Gastroesophageal sphincter (tissue), 4 donors: ENCODE results near the gene BID. TPM values are rescaled to one million over a fixed set of nuclear protein-coding genes. Genes with fewer than 3 reads are reported as not detected.

Experiments
- ATAC-seq: fragments of 150-250 bp; one replicate; pipeline ENCODE4 v1.9.1; 2016; ENCODE audit warnings: mild to moderate bottlenecking, moderate library complexity
- H3K27ac ChIP-seq, 4 donors: fragments of 200-600 bp; sonication (generic) in 3 of 4; 1 replicate in 3 of 4; 2 replicates in 1 of 4; pipeline ENCODE4 v1.5.1; 2016 to 2019
- H3K27me3 ChIP-seq: fragments of 200-600 bp; sonication (generic); one replicate; pipeline ENCODE4 v1.5.1; 2019
- H3K36me3 ChIP-seq, 2 donors: fragments of 200-600 bp; sonication (generic); one replicate each; pipeline ENCODE4 v1.5.1; 2019; ENCODE audit warnings: control low read depth in 1 of 2
- H3K4me1 ChIP-seq, 3 donors: fragments of 200-600 bp; sonication (generic); 1 replicate in 2 of 3; 2 replicates in 1 of 3; pipeline ENCODE4 v1.5.1; 2016 to 2019; ENCODE audit warnings: control low read depth in 2 of 3
- H3K4me3 ChIP-seq, 2 donors: fragments of 200-600 bp; sonication (generic); one replicate each; pipeline ENCODE4 v1.5.1; 2019; ENCODE audit warnings: mild to moderate bottlenecking in 1 of 2, moderate library complexity in 1 of 2
- H3K9me3 ChIP-seq, 3 donors: fragments of 200-600 bp; sonication (generic); one replicate each; pipeline ENCODE4 v1.5.1; 2017 to 2019; ENCODE audit warnings: control low read depth in 2 of 3
- CTCF ChIP-seq, 4 experiments: fragments of 200-600 bp in 2 of 4; fragments of 450-650 bp in 2 of 4; sonication (generic) in 1 of 4; IDR thresholded peaks; one replicate each; pipeline ENCODE4 v1.5.1; 2017 to 2019; ENCODE audit warnings: antibody characterized with exemption in 4 of 4, mild to moderate bottlenecking in 2 of 4, moderate library complexity in 2 of 4
- EP300 ChIP-seq: sonication (generic); formaldehyde crosslinking; IDR thresholded peaks from one replicate; pipeline ENCODE4 v1.6.1; 2017; ENCODE audit warnings: antibody characterized with exemption, mild to moderate bottlenecking
- POLR2A ChIP-seq, 2 donors: fragments of 450-650 bp; IDR thresholded peaks; one replicate each; pipeline ENCODE4 v1.6.1; 2017; ENCODE audit warnings: antibody characterized with exemption in 2 of 2, mild to moderate bottlenecking in 2 of 2, moderate library complexity in 1 of 2
- POLR2AphosphoS5 ChIP-seq: sonication (generic); formaldehyde crosslinking; IDR thresholded peaks from one replicate; pipeline ENCODE4 v1.6.1; 2017; ENCODE audit warnings: antibody characterized with exemption
- WGBS, 2 donors: methylation state at CpG; one replicate each; pipeline ENCODE4 v1.1.5; 2018; ENCODE audit warnings: low coverage in 1 of 2; 5-methylcytosine and 5-hydroxymethylcytosine counted together
- total RNA-seq, 4 donors: library from RNA; depleted of rRNA; stranded (reverse); fragments of >200 nt; gene quantifications; one replicate each; pipeline ENCODE4 v1.1.0, GENCODE V29; 2016

The BID gene
- total RNA-seq, 4 donors from 2014 or later: 5.9 to 34.5 (median 21.4) TPM

DNA sequence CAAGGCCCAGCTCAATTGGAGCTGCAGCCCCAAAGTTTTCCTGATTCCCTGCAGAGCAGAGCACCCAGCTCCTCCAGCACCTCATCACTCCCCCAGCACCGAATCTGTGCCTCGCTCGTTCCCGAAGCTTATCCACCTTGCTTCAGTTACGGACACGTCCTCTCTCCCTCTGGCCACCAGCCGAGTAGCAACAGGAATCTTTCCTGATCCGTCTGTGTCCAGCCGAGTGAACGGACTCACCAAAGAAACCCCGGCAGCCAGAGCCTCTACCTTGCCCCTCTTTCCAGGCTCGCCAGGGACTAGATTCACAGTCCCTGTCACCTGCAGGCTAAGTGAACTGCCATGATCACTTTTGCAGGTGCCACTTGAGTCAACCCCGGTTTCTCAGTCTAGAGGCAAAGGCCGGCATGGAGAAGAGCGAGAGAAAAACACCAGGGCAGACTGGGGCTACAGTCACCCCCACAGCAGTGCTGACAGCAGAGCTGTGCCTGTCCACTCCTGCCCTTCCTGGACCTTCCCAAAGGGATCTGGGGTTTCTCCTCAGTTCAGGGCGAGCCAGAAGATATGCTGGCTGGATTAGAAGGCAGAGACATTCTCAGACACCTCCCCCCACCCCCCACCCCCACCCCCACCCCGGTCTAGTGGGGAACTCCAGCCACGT is 32.3 kb downstream of the BID start:
- TF ChIP-seq POLR2A (IDR thresholded peaks at IDR 0.05): no peak
- TF ChIP-seq CTCF (IDR thresholded peaks at IDR 0.05): no peak
- no peak for TF ChIP-seq POLR2AphosphoS5
- no peak for ATAC-seq
- 71 to 87% methylated on average over 3 to 11 of the region's 18 CpGs for WGBS, 2 donors

DNA sequence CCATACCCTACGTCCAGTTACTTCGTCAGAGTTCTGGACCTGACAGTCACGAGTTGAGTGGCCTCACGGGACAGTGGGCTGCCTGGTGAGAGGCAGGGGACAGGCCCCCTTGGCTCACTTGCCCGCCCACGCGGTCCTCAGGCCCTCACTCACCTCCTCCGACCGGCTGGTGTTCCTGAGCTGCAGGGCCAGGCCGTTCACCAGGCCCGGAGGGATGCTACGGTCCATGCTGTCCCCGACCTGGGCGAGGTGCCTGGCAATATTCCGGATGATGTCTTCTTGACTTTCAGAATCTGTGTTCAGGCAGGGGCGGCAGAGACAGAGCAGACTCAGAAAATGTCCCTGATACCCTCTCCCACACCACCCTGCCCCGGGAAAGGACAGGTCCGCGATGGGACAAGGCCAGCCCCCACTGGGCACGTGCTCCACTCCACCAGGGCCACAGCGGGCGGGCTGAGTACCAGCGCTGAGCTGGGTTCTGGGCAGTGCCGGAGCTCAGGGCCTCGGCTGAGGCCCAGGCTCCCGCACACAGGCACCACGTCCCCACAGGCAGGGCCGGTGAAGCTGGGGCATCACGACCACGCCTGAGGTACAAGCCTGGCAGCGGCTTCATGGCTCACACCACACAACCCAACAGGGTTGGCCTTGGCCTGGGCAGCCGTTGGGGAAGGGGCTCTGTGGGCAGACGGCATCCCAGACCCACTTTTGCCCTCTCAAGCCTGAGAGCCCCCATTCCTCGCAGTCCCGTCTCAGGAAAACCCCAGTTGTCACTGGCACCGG is 34.9 kb downstream of the BID start:
- Histone ChIP-seq H3K4me1 (peaks cover 0 to 9% (median 3%) of the 10 kb centered on the region in 3 donors), H3K4me3 (no peak overlapping the region), H3K27me3 (no peaks in the 10 kb centered on the region), H3K9me3 (no peaks in the 10 kb centered on the region), H3K36me3 (peaks cover 0 to 26% of the 10 kb centered on the region in 2 donors), H3K27ac (no peak overlapping the region)
- WGBS, 2 donors: 82 to 92% methylated on average over 2 to 3 of the region's 36 CpGs
- no peak for ATAC-seq
- TF ChIP-seq POLR2A (IDR thresholded peaks at IDR 0.05): no peak
- no peak for TF ChIP-seq EP300
- TF ChIP-seq POLR2AphosphoS5: no peak
- TF ChIP-seq CTCF (IDR thresholded peaks at IDR 0.05): no peak

More for the DNA sequence above, 32.3 kb downstream of the BID start:
- Histone ChIP-seq H3K9me3 (no peaks in the 10 kb centered on the region), H3K4me1 (peaks cover 0 to 9% (median 3%) of the 10 kb centered on the region in 3 donors), H3K36me3 (peaks cover 0 to 10% of the 10 kb centered on the region in 2 donors), H3K27ac (no peak overlapping the region), H3K4me3 (no peak overlapping the region), H3K27me3 (no peaks in the 10 kb centered on the region)

DNA sequence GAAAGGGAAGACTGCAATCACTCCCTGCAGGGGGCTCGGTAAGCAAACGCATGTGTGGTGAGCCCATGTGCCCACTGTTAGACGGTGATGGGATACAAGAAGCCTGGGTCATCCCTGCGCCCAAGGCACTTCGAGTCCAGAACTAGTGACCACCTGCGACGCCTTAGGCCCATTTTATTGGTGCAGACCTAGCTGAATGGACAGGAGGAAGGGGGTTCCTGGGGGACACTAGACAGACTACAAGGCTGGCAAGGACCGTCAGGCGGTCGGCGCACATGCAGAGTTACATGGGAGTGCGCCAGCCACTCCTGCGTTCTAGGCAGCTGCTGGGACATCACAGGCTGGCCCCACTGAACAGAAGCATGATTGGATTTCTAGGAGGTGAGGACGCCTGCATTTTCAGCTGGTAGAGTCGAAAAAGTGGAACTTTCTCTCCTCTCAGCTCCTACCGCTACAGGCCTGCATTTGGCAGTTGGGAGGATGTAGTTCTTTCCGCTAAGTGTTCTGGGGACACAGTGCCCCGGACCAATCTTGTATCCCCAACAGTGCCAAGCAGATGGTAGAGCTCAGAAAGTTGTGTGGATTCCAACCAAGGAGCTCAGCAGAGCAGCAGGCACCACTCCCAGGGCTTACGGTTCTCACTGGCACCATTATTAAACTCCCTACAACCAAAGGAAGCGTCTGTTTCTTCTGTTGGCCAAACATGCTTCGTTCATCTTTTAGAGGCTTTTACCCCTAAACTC is 35.7 kb downstream of the BID start:
- H3K36me3 ChIP-seq: peaks cover 0 to 34% of the 10 kb centered on the region in 2 donors
- H3K9me3 ChIP-seq: no peaks in the 10 kb centered on the region
- no peak overlapping the region for H3K27ac ChIP-seq
- no peaks in the 10 kb centered on the region for H3K27me3 ChIP-seq
- peaks cover 0 to 9% (median 3%) of the 10 kb centered on the region in 3 donors for H3K4me1 ChIP-seq
- 78 to 92% methylated on average over 7 to 8 of the region's 21 CpGs for WGBS, 2 donors
- H3K4me3 ChIP-seq: no peak overlapping the region
- no peak for TF ChIP-seq CTCF (IDR thresholded peaks at IDR 0.05)
- no peak for TF ChIP-seq EP300
- no peak for TF ChIP-seq POLR2AphosphoS5
- no peak for TF ChIP-seq POLR2A (IDR thresholded peaks at IDR 0.05)
- ATAC-seq: no peak

GRCh38 chr22:17734187-17734586 is 40.1 kb downstream of the BID start:
- Histone ChIP-seq H3K36me3 (peaks cover 0 to 76% of the 10 kb centered on the region in 2 donors), H3K9me3 (no peaks in the 10 kb centered on the region), H3K4me1 (no peaks in the 10 kb centered on the region), H3K4me3 (no peak overlapping the region), H3K27me3 (no peaks in the 10 kb centered on the region), H3K27ac (no peak overlapping the region)
- no peak for ATAC-seq
- WGBS, 2 donors: 89 to 100% methylated on average over 3 to 4 of the region's 4 CpGs
- TF ChIP-seq POLR2A (IDR thresholded peaks at IDR 0.05): no peak
- TF ChIP-seq CTCF (IDR thresholded peaks at IDR 0.05): no peak
- TF ChIP-seq EP300: no peak
- no peak for TF ChIP-seq POLR2AphosphoS5
